ENCODE measurements around the gene MLXIP. TPM values are rescaled to one million over a fixed set of nuclear protein-coding genes. Genes with fewer than 3 reads are reported as not detected.

The MLXIP gene
- total RNA-seq, 1 experiment from 2014 or later = 46.3 TPM

DNA sequence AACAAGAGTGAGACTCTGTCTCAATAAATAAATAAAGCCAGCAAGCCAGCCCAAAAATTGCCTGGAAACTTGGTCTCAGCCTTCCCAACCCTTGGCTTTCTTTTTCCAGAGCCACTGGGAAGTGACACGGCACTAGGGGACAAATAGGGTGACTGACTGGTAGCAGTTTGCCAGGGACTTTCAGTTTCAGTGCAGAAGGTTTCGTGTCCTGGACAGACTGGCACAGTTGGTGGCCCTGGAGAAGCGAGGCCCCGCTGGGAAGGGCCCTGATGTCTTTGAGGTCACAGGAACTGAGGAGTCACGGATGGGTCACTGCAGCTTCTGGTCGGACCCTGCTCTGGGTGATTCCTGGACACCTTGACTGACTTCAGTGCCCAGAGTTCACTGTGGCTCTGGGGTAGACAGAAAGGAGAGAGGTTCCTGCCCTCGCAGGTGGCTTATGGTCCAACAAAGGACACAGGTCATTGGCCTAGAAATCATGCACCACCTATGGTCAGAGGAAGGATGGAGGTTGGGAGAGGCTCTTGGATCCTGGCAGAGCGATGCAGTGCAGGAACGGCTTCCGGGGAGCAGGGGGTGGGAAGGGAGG is 107.0 kb downstream of the MLXIP start:
- no peaks in the 10 kb centered on the region for H3K4me1 ChIP-seq (ENCODE audit: control insufficient read depth in 1 of 2, insufficient read depth in 2 of 2, low read length in 2 of 2)
- H3K4me3 ChIP-seq (replicated peaks in 1 of 2; ENCODE audit: low read depth in 1 of 2, low read length in 2 of 2) = no peak overlapping the region
- no peaks in the 10 kb centered on the region for H4K20me1 ChIP-seq (ENCODE audit: insufficient read depth)
- intact Hi-C loops (cut with micrococcal nuclease) = no loop called here
- no peak for ATAC-seq
- TF ChIP-seq SP1 (IDR thresholded peaks at IDR 0.05; ENCODE audit: low read depth) (no peak), POLR2A (IDR thresholded peaks at IDR 0.05; ENCODE audit: borderline replicate concordance, extremely low read depth, insufficient read depth, insufficient read length) (no peak), EGR1 (IDR thresholded peaks at IDR 0.05; ENCODE audit: low read depth) (no peak), EZH2 (IDR thresholded peaks at IDR 0.05) (no peak), ZNF274 (IDR thresholded peaks at IDR 0.05; ENCODE audit: low read depth, low read length) (no peak)
- TF ChIP-seq, protein P1, sequence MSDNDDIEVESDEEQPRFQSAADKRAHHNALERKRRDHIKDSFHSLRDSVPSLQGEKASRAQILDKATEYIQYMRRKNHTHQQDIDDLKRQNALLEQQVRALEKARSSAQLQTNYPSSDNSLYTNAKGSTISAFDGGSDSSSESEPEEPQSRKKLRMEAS (IDR thresholded peaks at IDR 0.05) = no peak
- H3K27me3 ChIP-seq (ENCODE audit: insufficient read depth, low read length) = no peaks in the 10 kb centered on the region
- RAD21 ChIA-PET (ENCODE audit: low non-redundant PET in 1 of 2, low total read pairs in 2 of 2, uncharacterized antibody in 2 of 2, unreplicated experiment in 2 of 2) = no interaction called here
- no peak overlapping the region for H3K9ac ChIP-seq (ENCODE audit: low read length)
- no peaks in the 10 kb centered on the region for H3K9me2 ChIP-seq (ENCODE audit: insufficient read depth)
- DNase-seq (ENCODE audit: low read depth, low spot score) = no peak
- BruUV-seq (replicated peaks) = no TSS peak
- no peak overlapping the region for H3K27ac ChIP-seq (ENCODE audit: low read depth, low read length)
- H3K9me3 ChIP-seq (ENCODE audit: control insufficient read depth in 1 of 2, insufficient read depth in 1 of 2, low read depth in 1 of 2, low read length in 2 of 2) = no peaks in the 10 kb centered on the region
- no peak overlapping the region for H2AFZ ChIP-seq (ENCODE audit: low read depth, low read length, poor library complexity, severe bottlenecking)
- H3K79me2 ChIP-seq (ENCODE audit: insufficient read depth, low read length) = no peaks in the 10 kb centered on the region
- CTCF ChIA-PET = no interaction called here
- no peaks in the 10 kb centered on the region for H3K36me3 ChIP-seq (ENCODE audit: control insufficient read depth in 1 of 2, insufficient read depth in 2 of 2, low read length in 2 of 2)
- no peak overlapping the region for H3K4me2 ChIP-seq (ENCODE audit: low read length)
- POLR2A ChIA-PET = no interaction called here

DNA sequence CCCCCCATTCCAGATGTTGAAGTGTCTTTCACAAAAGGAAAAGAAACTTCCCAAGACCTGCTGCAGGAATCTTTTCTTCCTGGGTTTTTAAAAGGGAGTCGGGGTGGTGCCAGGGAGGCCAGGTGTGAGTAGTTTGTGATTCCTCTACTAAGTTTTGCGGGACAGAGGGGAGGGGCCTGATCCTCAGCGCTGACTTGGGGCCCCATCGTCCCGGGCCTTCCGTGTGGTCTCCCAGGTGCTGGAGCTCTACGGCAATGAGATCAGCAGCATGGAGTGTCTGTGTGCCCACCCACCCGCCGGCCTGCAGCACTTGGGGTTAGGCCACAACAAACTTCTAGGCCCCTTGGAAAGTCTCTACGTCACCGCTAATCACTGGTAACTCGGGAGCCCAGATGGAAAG is 108.9 kb downstream of the MLXIP start:
- ATAC-seq = no peak
- Histone ChIP-seq H3K36me3 (ENCODE audit: control insufficient read depth in 1 of 2, insufficient read depth in 2 of 2, low read length in 2 of 2) (no peaks in the 10 kb centered on the region), H3K27ac (ENCODE audit: low read depth, low read length) (no peak overlapping the region), H3K27me3 (ENCODE audit: insufficient read depth, low read length) (no peaks in the 10 kb centered on the region), H2AFZ (ENCODE audit: low read depth, low read length, poor library complexity, severe bottlenecking) (no peak overlapping the region), H3K4me1 (ENCODE audit: control insufficient read depth in 1 of 2, insufficient read depth in 2 of 2, low read length in 2 of 2) (no peaks in the 10 kb centered on the region), H3K9ac (ENCODE audit: low read length) (no peak overlapping the region), H3K79me2 (ENCODE audit: insufficient read depth, low read length) (no peaks in the 10 kb centered on the region), H3K9me3 (ENCODE audit: control insufficient read depth in 1 of 2, insufficient read depth in 1 of 2, low read depth in 1 of 2, low read length in 2 of 2) (no peaks in the 10 kb centered on the region), H3K4me2 (ENCODE audit: low read length) (no peak overlapping the region), H3K9me2 (ENCODE audit: insufficient read depth) (no peaks in the 10 kb centered on the region), H3K4me3 (replicated peaks in 1 of 2; ENCODE audit: low read depth in 1 of 2, low read length in 2 of 2) (no peak overlapping the region), H4K20me1 (ENCODE audit: insufficient read depth) (no peaks in the 10 kb centered on the region)
- no TSS peak for BruUV-seq (replicated peaks)
- ChIA-PET CTCF (no interaction called here), POLR2A (no interaction called here), RAD21 (ENCODE audit: low non-redundant PET in 1 of 2, low total read pairs in 2 of 2, uncharacterized antibody in 2 of 2, unreplicated experiment in 2 of 2) (no interaction called here)
- TF ChIP-seq, protein P2, sequence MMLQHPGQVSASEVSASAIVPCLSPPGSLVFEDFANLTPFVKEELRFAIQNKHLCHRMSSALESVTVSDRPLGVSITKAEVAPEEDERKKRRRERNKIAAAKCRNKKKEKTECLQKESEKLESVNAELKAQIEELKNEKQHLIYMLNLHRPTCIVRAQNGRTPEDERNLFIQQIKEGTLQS (IDR thresholded peaks at IDR 0.05) = no peak
- TF ChIP-seq POLR2A (IDR thresholded peaks at IDR 0.05; ENCODE audit: borderline replicate concordance, extremely low read depth, insufficient read depth, insufficient read length) (no peak), SIN3A (IDR thresholded peaks at IDR 0.05; ENCODE audit: low read depth) (no peak), ZNF274 (IDR thresholded peaks at IDR 0.05; ENCODE audit: low read depth, low read length) (no peak), EZH2 (IDR thresholded peaks at IDR 0.05) (no peak), FOSL1 (IDR thresholded peaks at IDR 0.05; ENCODE audit: low read depth) (no peak), POLR2AphosphoS5 (IDR thresholded peaks at IDR 0.05; ENCODE audit: low read depth, low read length) (no peak), JUND (IDR thresholded peaks at IDR 0.05) (no peak), SP1 (IDR thresholded peaks at IDR 0.05; ENCODE audit: low read depth) (no peak), YY1 (IDR thresholded peaks at IDR 0.05; ENCODE audit: extremely low read depth, insufficient replicate concordance, low read depth, low read length) (no peak), SRF (IDR thresholded peaks at IDR 0.05; ENCODE audit: low read depth) (no peak)
- intact Hi-C loops (cut with micrococcal nuclease) = no loop called here
- no peak for DNase-seq (ENCODE audit: low read depth, low spot score)

Measured in HCT116 (cell line).